GM19239 (cell line): ENCODE measurements around the gene CCDC50.
A peak's percentile ranks its signal among the peaks of the same experiment; 100 is the strongest.

Experiments
- DNase-seq: peaks from one replicate; pipeline ENCODE4 v3.0.0; 2011; ENCODE audit warnings: low spot score; ENCODE audit not compliant: insufficient read length
- FAIRE-seq: peaks from 2 replicates; lab custom pipeline; 2011; peaks lifted over from hg19 to GRCh38; lab: Jason Lieb, UNC

Gene CCDC50, protein sequence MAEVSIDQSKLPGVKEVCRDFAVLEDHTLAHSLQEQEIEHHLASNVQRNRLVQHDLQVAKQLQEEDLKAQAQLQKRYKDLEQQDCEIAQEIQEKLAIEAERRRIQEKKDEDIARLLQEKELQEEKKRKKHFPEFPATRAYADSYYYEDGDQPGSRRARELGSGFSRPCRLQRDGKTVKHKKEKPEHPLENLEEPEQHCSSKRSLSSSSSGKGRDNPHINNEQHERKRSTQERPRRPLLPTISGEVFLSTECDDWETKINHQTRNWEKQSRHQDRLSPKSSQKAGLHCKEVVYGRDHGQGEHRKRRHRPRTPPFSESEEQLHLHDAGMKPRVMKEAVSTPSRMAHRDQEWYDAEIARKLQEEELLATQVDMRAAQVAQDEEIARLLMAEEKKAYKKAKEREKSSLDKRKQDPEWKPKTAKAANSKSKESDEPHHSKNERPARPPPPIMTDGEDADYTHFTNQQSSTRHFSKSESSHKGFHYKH

DNA sequence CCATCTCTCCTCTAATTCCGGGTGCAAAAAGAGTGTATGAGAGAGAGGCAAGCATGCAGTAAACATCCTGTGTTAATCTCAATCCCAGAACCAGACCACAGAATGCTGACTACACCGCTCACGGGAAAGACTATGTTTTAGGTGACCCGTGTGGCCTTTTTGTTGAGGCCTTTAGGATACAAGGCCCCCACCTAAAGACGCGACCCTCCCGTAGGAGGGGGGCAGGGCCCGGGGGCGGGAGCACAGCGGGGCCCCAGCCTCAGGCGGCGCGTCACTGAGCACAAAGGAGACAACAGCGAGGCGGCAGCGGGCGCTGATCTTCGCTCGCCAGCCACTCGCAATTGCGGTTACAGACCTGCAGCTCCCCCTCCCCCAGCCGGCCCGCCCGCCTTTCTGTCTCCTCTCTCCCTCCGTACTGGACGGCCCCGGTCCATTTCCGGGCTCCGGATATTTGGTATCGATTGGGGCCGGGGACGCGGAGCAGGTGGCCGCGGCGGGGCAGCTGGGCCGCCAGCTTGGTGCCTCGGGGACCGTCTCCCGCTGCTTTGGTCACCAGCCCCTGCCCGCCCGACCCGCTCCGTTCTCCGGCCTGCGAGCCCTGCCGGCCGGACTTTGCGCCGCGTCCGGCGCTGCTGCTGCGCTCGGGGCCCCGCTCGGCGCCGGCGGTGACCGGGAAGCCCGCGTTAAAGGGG is at the start of gene CCDC50:
Gene CCDC50 (plus strand): TSS at position 433 of the 692 bp plus-strand sequence. CDS start 281 bp downstream, outside the sequence.
- FAIRE-seq: peak; percentile 91

DNA sequence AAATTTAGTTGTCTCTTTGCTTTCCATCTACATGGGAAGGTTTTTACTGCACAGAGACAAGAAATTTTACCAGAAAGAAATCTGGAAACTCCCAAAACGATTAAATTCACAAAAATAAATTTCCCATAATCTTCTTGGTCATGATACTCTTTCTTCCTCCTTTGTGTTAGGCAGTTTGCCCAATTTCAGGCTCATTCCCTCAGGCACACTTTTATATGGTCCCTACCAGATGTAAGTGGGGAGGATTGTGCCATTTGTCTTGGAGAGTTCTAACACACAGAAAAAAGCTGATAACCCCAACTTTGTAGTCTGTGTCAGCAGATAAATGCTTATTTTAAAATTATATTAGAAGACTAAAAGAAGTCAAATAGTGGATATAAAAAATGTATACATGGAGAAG is 49.1 kb upstream of the CCDC50 start:
- FAIRE-seq (no peak), DNase-seq (no peak)

More for the DNA sequence above, at the start of gene CCDC50:
- DNase-seq: peak; percentile 67

GRCh38 chr3:191280882-191281281 is 48.3 kb upstream of the CCDC50 start:
- FAIRE-seq (no peak), DNase-seq (no peak)

- FAIRE-seq (peak; percentile 51), DNase-seq (no peak)
These were observed 46.7 kb upstream of the CCDC50 start for GRCh38 chr3:191282251-191283185.

GRCh38 chr3:191283400-191283799 is 45.8 kb upstream of the CCDC50 start:
- DNase-seq (no peak), FAIRE-seq (no peak)

- DNase-seq (no peak), FAIRE-seq (peak; percentile 91)
These were observed 38.7 kb upstream of the CCDC50 start for GRCh38 chr3:191290311-191291025.

GRCh38 chr3:191292243-191293015 is 36.8 kb upstream of the CCDC50 start:
- DNase-seq: no peak
- FAIRE-seq: no peak

DNA sequence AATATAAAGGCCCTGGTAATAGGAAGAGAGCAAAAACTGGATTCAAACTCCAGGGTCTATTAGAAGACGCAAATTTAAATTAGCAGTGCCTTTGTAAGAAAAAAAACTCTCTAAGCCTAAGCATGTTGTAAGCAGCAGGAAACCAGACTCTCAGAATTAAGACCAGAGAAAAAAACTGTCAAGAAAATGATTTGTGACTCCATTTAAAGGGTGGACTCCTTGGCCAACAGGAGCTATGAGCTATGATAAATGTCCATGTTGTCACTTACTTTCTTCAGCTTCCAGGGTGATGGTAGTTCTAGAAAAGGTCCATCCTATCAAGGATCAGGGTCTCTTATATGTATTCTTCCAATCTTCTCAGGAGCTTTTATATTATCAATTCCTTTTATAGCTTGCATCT is 34.9 kb upstream of the CCDC50 start:
- DNase-seq (no peak), FAIRE-seq (peak; percentile 78)

DNA sequence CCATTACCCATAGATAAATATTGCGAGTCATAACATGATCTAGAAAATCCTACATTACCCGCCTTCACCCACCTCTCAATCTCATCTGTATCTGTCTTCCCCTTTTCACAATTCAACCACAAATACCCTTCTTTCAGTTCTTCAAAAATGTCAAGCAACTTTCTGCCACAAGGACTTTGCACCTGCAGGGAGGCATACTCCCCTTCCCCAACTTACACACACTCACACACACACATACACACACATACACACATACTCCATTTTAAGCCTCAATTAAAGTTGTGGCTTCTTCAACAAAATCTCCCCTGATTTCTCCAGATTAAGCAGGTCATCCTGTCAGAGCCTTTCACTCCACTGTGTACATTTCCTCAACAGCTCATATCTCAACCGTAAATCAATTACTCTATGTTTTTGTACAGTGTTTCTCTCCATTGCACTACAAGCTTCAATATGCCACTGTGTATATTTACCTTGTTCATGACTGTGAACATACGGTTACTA is 33.1 kb upstream of the CCDC50 start:
- FAIRE-seq (peak; percentile 100), DNase-seq (peak; percentile 23)

GRCh38 chr3:191298846-191299245 is 30.3 kb upstream of the CCDC50 start:
- DNase-seq (no peak), FAIRE-seq (no peak)

DNA sequence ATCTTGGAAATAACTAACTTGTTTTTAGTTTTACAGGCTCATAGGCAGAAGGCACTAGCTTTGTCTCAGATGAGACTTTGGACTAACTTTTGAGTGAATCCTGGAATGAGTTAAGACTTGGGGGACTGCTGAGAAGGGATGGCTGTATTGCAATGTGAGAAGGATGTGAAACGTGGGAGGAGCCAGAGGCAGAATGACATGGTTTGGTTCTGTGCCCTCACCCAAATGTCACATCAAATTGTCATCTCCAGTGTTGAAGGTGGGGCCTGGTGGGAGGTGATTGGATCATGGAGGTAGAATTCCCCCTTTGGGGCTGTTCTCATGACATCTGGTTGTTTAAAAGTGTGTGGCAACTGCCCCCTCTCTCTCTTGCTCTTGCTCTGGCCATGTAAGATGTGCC is 28.8 kb upstream of the CCDC50 start:
- FAIRE-seq (no peak), DNase-seq (no peak)

DNA sequence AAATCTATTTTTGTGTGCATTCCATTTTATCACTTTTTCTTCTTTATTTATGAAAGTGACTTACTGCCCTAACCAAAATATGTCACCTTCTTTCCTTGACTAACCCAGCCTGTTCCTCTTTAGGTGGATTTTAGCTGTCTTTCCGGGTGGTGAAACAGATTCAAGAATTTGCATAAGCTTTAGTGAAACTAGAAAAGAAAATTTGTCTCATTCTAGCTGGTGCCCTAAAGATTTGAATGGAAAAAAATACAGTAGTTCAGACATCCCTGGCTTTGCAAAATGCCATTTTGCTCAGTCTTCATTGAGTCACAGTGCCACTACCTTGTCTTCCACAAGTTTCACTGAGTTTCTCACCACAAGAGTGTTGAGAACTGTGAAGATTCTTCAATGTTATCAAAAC is 28.2 kb upstream of the CCDC50 start:
- peak; percentile 95 for FAIRE-seq
- DNase-seq: peak; percentile 43

GRCh38 chr3:191301782-191302411 is 27.3 kb upstream of the CCDC50 start:
- no peak for DNase-seq
- FAIRE-seq: peak; percentile 83

DNA sequence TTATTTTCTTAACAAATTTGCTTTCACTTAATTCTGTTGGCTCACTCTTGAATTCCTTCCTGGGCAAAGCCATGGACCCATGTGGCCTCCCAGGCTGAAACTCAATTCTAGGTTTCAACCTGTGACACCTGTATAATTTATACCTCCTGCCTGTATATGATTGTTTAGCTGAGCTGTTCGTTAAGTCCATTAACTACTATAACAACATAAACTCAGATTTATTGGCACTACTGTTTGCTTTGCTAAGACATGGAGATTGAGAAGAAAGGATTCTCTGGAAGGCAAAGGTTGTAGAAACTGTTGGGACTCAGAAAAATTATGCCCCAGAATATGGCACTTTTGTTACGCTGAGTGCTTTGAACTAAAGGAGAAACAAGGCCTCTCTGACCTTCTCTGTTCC is 26.7 kb upstream of the CCDC50 start:
- FAIRE-seq (no peak), DNase-seq (no peak)

DNA sequence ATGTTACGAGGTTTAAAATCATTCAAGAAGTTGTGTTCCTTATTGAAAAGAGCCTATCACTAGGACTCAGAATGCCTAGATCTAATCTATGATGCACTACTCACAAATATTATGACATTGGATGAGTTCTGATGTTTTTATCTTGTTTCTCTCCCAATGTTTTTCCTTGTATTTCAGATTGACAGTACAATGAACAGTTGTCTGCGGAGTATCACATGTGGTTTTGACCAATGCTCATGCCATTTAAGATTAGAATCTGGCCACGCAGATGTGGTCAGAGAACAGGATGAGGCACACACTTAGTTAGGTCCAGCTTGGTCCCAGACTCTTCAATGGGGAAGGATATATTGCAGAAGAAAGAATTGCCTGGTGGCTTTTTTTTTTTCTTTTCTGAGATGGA is 25.6 kb upstream of the CCDC50 start:
- DNase-seq (no peak), FAIRE-seq (no peak)

DNA sequence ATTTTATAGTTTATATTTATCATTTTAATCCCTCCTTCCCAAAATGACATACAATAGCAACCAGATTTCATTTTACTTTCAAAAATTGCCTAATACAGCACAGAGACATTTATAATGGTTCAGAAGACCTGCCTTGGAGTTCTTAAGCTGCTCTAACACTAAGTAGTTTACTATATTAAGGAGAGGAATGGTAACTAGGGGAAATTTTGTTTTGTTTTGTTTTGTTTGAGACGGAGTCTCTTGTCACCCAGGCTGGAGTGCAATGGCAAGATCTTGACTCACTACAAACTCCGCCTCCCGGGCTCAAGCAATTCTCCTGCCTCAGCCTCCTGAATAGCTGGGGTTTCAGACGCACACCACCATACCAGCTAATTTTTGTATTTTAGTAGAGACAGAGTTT is 22.8 kb upstream of the CCDC50 start:
- DNase-seq (no peak), FAIRE-seq (no peak)

- DNase-seq (no peak), FAIRE-seq (no peak)
These were observed 21.9 kb upstream of the CCDC50 start for GRCh38 chr3:191307341-191307740.

DNA sequence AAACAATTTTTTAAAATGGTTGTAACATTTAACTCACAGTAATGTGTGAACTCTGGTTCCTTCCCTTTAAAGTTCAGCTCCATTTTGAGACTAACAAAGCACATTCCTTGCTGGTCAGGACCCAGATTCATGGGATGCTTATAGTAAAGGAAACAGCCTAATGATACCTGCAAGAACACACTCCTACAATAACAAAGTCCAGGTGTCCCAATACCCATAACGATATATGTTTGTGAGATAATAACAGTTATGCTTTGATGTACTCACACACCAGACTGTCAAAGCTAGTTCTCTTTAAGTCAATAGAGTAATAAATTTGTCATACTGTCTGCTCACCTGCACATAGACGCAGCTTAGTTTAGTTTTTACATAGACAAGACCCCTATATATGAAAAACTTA is 15.9 kb upstream of the CCDC50 start:
- FAIRE-seq: no peak

More for the DNA sequence above, 15.9 kb upstream of the CCDC50 start:
- DNase-seq: no peak
